DOHH2 (cell line): Measurements from ENCODE around the gene IL1R1.

Source experiments
- H3F3A ChIP-seq: fragments of 200-600 bp; sonication (generic), shearing (Covaris generic); 2 replicates; pipeline ENCODE4 v1.6.0; 2016; ENCODE audit warnings: antibody characterized with exemption, mild to moderate bottlenecking; ENCODE audit not compliant: control insufficient read depth, insufficient read depth
- H3K27ac ChIP-seq: fragments of 200-600 bp; sonication (generic); 2 replicates; pipeline ENCODE4 v1.5.1; 2014; ENCODE audit warnings: low read depth, mild to moderate bottlenecking, low read length, moderate library complexity
- H3K27me3 ChIP-seq: fragments of 200-600 bp; sonication (generic); 2 replicates; pipeline ENCODE4 v1.6.1; 2014; ENCODE audit warnings: mild to moderate bottlenecking, low read length, mixed read lengths; ENCODE audit not compliant: control insufficient read depth
- H3K36me3 ChIP-seq: fragments of 200-600 bp; sonication (generic); 2 replicates; pipeline ENCODE4 v1.6.1; 2014; ENCODE audit warnings: mild to moderate bottlenecking, low read length, moderate library complexity, mixed read lengths; ENCODE audit not compliant: control insufficient read depth
- H3K4me1 ChIP-seq: fragments of 200-600 bp; sonication (generic); 2 replicates; pipeline ENCODE4 v1.6.1; 2014; ENCODE audit warnings: mild to moderate bottlenecking, low read length, mixed read lengths; ENCODE audit not compliant: control insufficient read depth
- H3K4me2 ChIP-seq: fragments of 200-600 bp; sonication (generic); 2 replicates; pipeline ENCODE4 v1.6.0; 2014; ENCODE audit warnings: mild to moderate bottlenecking, low read length, moderate library complexity
- H3K4me3 ChIP-seq: fragments of 200-600 bp; sonication (generic); 2 replicates; pipeline ENCODE4 v1.5.1; 2014; ENCODE audit warnings: mild to moderate bottlenecking, low read length, mixed read lengths
- H3K79me2 ChIP-seq: fragments of 200-600 bp; sonication (generic); 2 replicates; pipeline ENCODE4 v1.6.1; 2014; ENCODE audit warnings: mild to moderate bottlenecking, low read length, mixed read lengths; ENCODE audit not compliant: control insufficient read depth
- H3K9me2 ChIP-seq: fragments of 200-600 bp; sonication (generic); replicated peaks from 2 replicates; pipeline ENCODE4 v1.6.1; 2014; ENCODE audit warnings: mild to moderate bottlenecking, low read length, mixed read lengths; ENCODE audit not compliant: control insufficient read depth
- H3K9me3 ChIP-seq: fragments of 200-600 bp; sonication (generic); 2 replicates; pipeline ENCODE4 v1.6.1; 2014; ENCODE audit warnings: antibody characterized with exemption, low read length, mixed read lengths; ENCODE audit not compliant: control insufficient read depth, insufficient read depth
- H4K20me1 ChIP-seq: fragments of 200-600 bp; sonication (generic); 2 replicates; pipeline ENCODE4 v1.6.0; 2014; ENCODE audit warnings: low read depth, mild to moderate bottlenecking, antibody characterized with exemption, low read length, moderate library complexity; ENCODE audit not compliant: control insufficient read depth, insufficient read depth
- EZH2phosphoT487 ChIP-seq: fragments of 200-600 bp; sonication (generic); IDR thresholded peaks from 2 replicates; pipeline ENCODE4 v1.6.1; 2017; ENCODE audit warnings: borderline replicate concordance, mild to moderate bottlenecking, antibody characterized with exemption, low read length, moderate library complexity, mixed read lengths
- TF ChIP-seq, protein P1 (sequence below): fragments of 200-600 bp; sonication (generic); IDR thresholded peaks from one replicate; pipeline ENCODE4 v1.5.1; 2014; ENCODE audit warnings: antibody characterized with exemption, mild to moderate bottlenecking, low read depth, low read length; ENCODE audit not compliant: poor library complexity, severe bottlenecking

Gene IL1R1

DNA sequence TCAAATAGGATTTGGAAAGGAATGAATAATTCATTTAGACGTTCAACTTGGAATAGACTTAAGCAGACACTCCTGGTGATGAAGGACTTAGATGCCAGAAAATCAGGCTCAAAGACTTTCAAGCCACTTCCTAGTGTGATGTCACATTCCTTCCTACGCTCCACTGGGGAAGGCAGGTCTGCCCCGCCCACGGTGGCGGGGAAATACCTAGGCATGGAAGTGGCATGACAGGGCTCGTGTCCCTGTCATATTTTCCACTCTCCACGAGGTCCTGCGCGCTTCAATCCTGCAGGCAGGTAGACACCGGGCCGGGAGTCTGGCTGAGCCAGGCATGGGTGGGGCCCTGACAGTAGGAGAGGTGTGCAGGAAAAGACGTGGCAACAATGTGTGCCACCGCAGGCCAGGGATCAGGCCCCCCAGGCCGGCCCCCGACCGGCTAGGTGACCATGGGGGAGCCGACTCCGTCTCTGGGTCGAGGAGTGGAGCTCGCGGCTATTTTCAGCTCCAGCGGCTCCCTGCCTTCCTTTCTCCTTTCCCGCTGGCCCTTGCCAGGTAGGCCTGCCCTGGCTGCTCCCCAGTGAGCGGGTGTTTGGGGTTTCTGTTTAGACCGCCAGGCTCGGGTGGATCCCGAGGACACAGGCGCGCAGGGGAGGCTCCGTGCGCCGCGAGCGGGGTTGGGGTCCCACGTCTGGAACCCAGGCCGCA lies 44.4 kb downstream of the IL1R1 start, which contains the start of gene IL1RL2:
TSS of gene IL1RL2 (plus strand) at position 233 of the 705 bp plus-strand sequence. CDS start 845 bp downstream, outside the sequence.
- H3K4me3 ChIP-seq = no peak within 1 kb of the TSS
- H3K36me3 ChIP-seq = no peaks in the 10 kb centered on the region
- no peaks in the 10 kb centered on the region for H4K20me1 ChIP-seq
- no peak within 1 kb of the TSS for H3K4me2 ChIP-seq
- H3F3A ChIP-seq = no peaks in the 10 kb centered on the region
- no peak within 1 kb of the TSS for H3K27ac ChIP-seq
- TF ChIP-seq, protein P1, sequence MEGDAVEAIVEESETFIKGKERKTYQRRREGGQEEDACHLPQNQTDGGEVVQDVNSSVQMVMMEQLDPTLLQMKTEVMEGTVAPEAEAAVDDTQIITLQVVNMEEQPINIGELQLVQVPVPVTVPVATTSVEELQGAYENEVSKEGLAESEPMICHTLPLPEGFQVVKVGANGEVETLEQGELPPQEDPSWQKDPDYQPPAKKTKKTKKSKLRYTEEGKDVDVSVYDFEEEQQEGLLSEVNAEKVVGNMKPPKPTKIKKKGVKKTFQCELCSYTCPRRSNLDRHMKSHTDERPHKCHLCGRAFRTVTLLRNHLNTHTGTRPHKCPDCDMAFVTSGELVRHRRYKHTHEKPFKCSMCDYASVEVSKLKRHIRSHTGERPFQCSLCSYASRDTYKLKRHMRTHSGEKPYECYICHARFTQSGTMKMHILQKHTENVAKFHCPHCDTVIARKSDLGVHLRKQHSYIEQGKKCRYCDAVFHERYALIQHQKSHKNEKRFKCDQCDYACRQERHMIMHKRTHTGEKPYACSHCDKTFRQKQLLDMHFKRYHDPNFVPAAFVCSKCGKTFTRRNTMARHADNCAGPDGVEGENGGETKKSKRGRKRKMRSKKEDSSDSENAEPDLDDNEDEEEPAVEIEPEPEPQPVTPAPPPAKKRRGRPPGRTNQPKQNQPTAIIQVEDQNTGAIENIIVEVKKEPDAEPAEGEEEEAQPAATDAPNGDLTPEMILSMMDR = no peak
- TF ChIP-seq EZH2phosphoT487 = no peak
- H3K4me1 ChIP-seq = no peaks in the 10 kb centered on the region
- H3K9me3 ChIP-seq = no peaks in the 10 kb centered on the region
- H3K27me3 ChIP-seq = no peaks in the 10 kb centered on the region
- no peaks in the 10 kb centered on the region for H3K9me2 ChIP-seq
- no peaks in the 10 kb centered on the region for H3K79me2 ChIP-seq

GRCh38 chr2:102187496-102188150 lies 45.1 kb downstream of the IL1R1 start:
- no peaks in the 10 kb centered on the region for H3K36me3 ChIP-seq
- no peak overlapping the region for H3K4me2 ChIP-seq
- no peak overlapping the region for H3K4me3 ChIP-seq
- no peaks in the 10 kb centered on the region for H3F3A ChIP-seq
- no peaks in the 10 kb centered on the region for H4K20me1 ChIP-seq
- H3K27me3 ChIP-seq = no peaks in the 10 kb centered on the region
- TF ChIP-seq, protein P1 = no peak
- no peak for TF ChIP-seq EZH2phosphoT487
- no peak overlapping the region for H3K27ac ChIP-seq
- no peaks in the 10 kb centered on the region for H3K79me2 ChIP-seq
- no peaks in the 10 kb centered on the region for H3K9me2 ChIP-seq
- H3K4me1 ChIP-seq = no peaks in the 10 kb centered on the region
- H3K9me3 ChIP-seq = no peaks in the 10 kb centered on the region

- no peaks in the 10 kb centered on the region for H3K79me2 ChIP-seq
- H3K4me2 ChIP-seq = no peak overlapping the region
- no peak for TF ChIP-seq EZH2phosphoT487
Measured at GRCh38 chr2:102190430-102191107, 48.0 kb downstream of the IL1R1 start.

More at GRCh38 chr2:102190430-102191107, 48.0 kb downstream of the IL1R1 start:
- Histone ChIP-seq H3K4me3 (no peak overlapping the region), H3K27me3 (no peaks in the 10 kb centered on the region), H4K20me1 (no peaks in the 10 kb centered on the region), H3K4me1 (no peaks in the 10 kb centered on the region), H3K27ac (no peak overlapping the region), H3K36me3 (no peaks in the 10 kb centered on the region), H3F3A (no peaks in the 10 kb centered on the region), H3K9me2 (no peaks in the 10 kb centered on the region), H3K9me3 (no peaks in the 10 kb centered on the region)
